K562 (cell line): ENCODE data around the gene MTG2. TPM values are rescaled to one million over a fixed set of nuclear protein-coding genes. Genes with fewer than 3 reads are reported as not detected.
A peak's percentile ranks its signal among the peaks of the same experiment; 100 is the strongest.

Experiments used
- ATAC-seq: fragments of 200-7000 bp; cut with Tn5 transposase; 3 replicates; pipeline ENCODE4 v1.9.1; 2020; ENCODE audit warnings: moderate library complexity
- BruUV-seq: library from RNA; stranded (reverse); fragments of 400-500 nt; replicated peaks from 2 replicates; lab custom pipeline; 2021; lab: Mats Ljungman, UMichigan
- CTCF ChIA-PET: fragments of 300-600 bp; formaldehyde crosslinking; extraction: SDS; loops from one replicate; lab custom pipeline; 2021; ENCODE audit warnings: low intra/inter-chr PET ratio; lab: Yijun Ruan, JAX
- POLR2A ChIA-PET: fragments of 300-600, 350-650 bp; sonication (Branson Sonifier 250); formaldehyde crosslinking; extraction: SDS; loops from one replicate; lab custom pipeline; 2021; ENCODE audit warnings: antibody characterized with exemption, inconsistent platforms; lab: Yijun Ruan, JAX
- DNase-seq, 4 experiments: peaks; one replicate each; pipeline versions ENCODE4 v3.0.0 to v3.0.0-alpha.2; 2011 to 2018; ENCODE audit warnings: low spot score in 3 of 4, mixed read lengths in 3 of 4; ENCODE audit errors: extremely low read depth in 1 of 4
- FAIRE-seq: peaks from 2 replicates; lab custom pipeline; 2011; peaks lifted over from hg19 to GRCh38; lab: Jason Lieb, UNC
- H2AFZ ChIP-seq: 2 replicates; pipeline ENCODE4 v1.6.0; 2011; ENCODE audit warnings: low read depth, low read length, control low read depth, inconsistent platforms
- H3K27ac ChIP-seq: fragments of 200-600 bp; 3 replicates; pipeline ENCODE4 v1.8.0; 2011; ENCODE audit warnings: low read depth, mild to moderate bottlenecking, control low read depth, inconsistent platforms, low read length, moderate library complexity, mixed read lengths; ENCODE audit errors: extremely low read depth
- H3K27me3 ChIP-seq, 2 experiments: fragments of 300-600 bp in 1 of 2; 2 replicates in 1 of 2; 3 replicates in 1 of 2; pipeline versions ENCODE4 v1.6.0 to v1.8.0; 2011; ENCODE audit warnings: inconsistent platforms in 2 of 2, low read length in 2 of 2, mild to moderate bottlenecking in 1 of 2, mixed read lengths in 1 of 2, moderate library complexity in 1 of 2; ENCODE audit not compliant: control insufficient read depth in 2 of 2, insufficient read depth in 2 of 2
- H3K36me3 ChIP-seq: fragments of 300-600 bp; 3 replicates; pipeline ENCODE4 v1.8.0; 2011; ENCODE audit warnings: mild to moderate bottlenecking, low read length, inconsistent platforms; ENCODE audit not compliant: control insufficient read depth, insufficient read depth
- H3K4me1 ChIP-seq, 2 experiments: fragments of 200-600 bp in 1 of 2; replicated peaks in 1 of 2; 2 replicates in 1 of 2; 3 replicates in 1 of 2; pipeline versions ENCODE4 v1.5.1 to v1.8.0; 2011; ENCODE audit warnings: inconsistent platforms in 2 of 2, low read length in 2 of 2, mild to moderate bottlenecking in 1 of 2, mixed read lengths in 1 of 2, moderate library complexity in 1 of 2; ENCODE audit not compliant: control insufficient read depth in 2 of 2, insufficient read depth in 2 of 2
- H3K4me2 ChIP-seq: 2 replicates; pipeline ENCODE4 v1.6.1; 2011; ENCODE audit warnings: low read length, control low read depth, inconsistent platforms, mixed read lengths; ENCODE audit not compliant: insufficient read depth
- H3K4me3 ChIP-seq: fragments of 200-600 bp; sonication (generic), shearing (Covaris generic); 2 replicates; pipeline ENCODE4 v1.5.1; 2016; ENCODE audit warnings: control low read depth, inconsistent platforms
- H3K79me2 ChIP-seq: fragments of 200-600 bp; 3 replicates; pipeline ENCODE4 v1.8.0; 2011; ENCODE audit warnings: low read length, inconsistent platforms; ENCODE audit not compliant: control insufficient read depth, insufficient read depth
- H3K9ac ChIP-seq, 2 experiments: 2 replicates each; pipeline versions ENCODE4 v1.6.0 to v1.6.1; 2011; ENCODE audit warnings: low read depth in 2 of 2, low read length in 2 of 2, control low read depth in 1 of 2, inconsistent platforms in 1 of 2, mild to moderate bottlenecking in 1 of 2, mixed read lengths in 1 of 2; ENCODE audit not compliant: insufficient read depth in 1 of 2
- H3K9me1 ChIP-seq: one replicate; pipeline ENCODE4 v1.6.0; 2011; ENCODE audit warnings: inconsistent platforms, mild to moderate bottlenecking, low read length, moderate library complexity; ENCODE audit not compliant: control insufficient read depth, insufficient read depth
- H3K9me3 ChIP-seq: replicated peaks from 2 replicates; pipeline ENCODE4 v1.5.1; 2011; ENCODE audit warnings: low read depth, low read length, inconsistent platforms; ENCODE audit not compliant: control insufficient read depth, insufficient read depth
- H4K20me1 ChIP-seq: replicated peaks from 2 replicates; pipeline ENCODE4 v1.6.1; 2011; ENCODE audit warnings: low read length, inconsistent platforms, mixed read lengths; ENCODE audit not compliant: control insufficient read depth, insufficient read depth
- HNRNPK ChIP-seq: fragments of 200-400 bp; formaldehyde crosslinking; IDR thresholded peaks from one replicate; pipeline ENCODE4 v1.6.1; 2018; ENCODE audit warnings: mild to moderate bottlenecking, low read depth, low read length; ENCODE audit not compliant: poor library complexity, severe bottlenecking
- POLR2G ChIP-seq: fragments of 200-400 bp; formaldehyde crosslinking; IDR thresholded peaks from 2 replicates; pipeline ENCODE4 v1.6.1; 2017; ENCODE audit warnings: low read depth, mild to moderate bottlenecking, antibody characterized with exemption, low read length, moderate library complexity
- SNIP1 ChIP-seq: fragments of 450-650 bp; IDR thresholded peaks from 2 replicates; pipeline ENCODE4 v1.7.1; 2017; ENCODE audit warnings: low read depth, mild to moderate bottlenecking
- ZKSCAN1 ChIP-seq: fragments of 150-350 bp; IDR thresholded peaks from 2 replicates; pipeline ENCODE4 v1.6.1; 2016; ENCODE audit warnings: low read depth, low read length
- WGBS: fragments of 100-300 bp; shearing (Covaris generic); methylation state at CpG from one replicate; pipeline ENCODE4 v1.1.6; 2016; ENCODE audit warnings: low coverage, mixed read lengths; ENCODE audit not compliant: insufficient coverage; ENCODE audit errors: missing lambda C conversion rate; 5-methylcytosine and 5-hydroxymethylcytosine counted together
- in situ Hi-C: fragments of 300-500 bp; cut with MboI; formaldehyde crosslinking; loops from 4 replicates; pipeline ENCODE4 v1.15.0; 2018; ENCODE audit warnings: inconsistent platforms, mixed read lengths
- intact Hi-C: fragments of 100-400 bp; cut with micrococcal nuclease; formaldehyde crosslinking; loops from 2 replicates; pipeline ENCODE4 v1.14.2; 2022
- polyA plus RNA-seq, 8 experiments: library from polyadenylated mRNA; depleted of rRNA in 4 of 8; stranded (reverse) in 5 of 8; unstranded in 3 of 8; fragments of >200 nt; fragmentation: Nextera tagmentation in 2 of 8; fragmentation: Illumina TruSeq in 1 of 8; extraction: Ambion mirVana in 2 of 8; extraction: Trizol in 1 of 8; gene quantifications; 2 replicates each; pipeline versions ENCODE4 v1.2.1 to v1.2.3, GENCODE V29; 2011 to 2014; ENCODE audit warnings: inconsistent platforms in 1 of 8, missing spikeins in 1 of 8
- total RNA-seq, 7 experiments: library from RNA; depleted of rRNA in 6 of 7; stranded (reverse); fragments of >200 nt in 6 of 7; fragmentation: Illumina TruSeq in 2 of 7; extraction: Trizol in 2 of 7; gene quantifications; 2 replicates each; pipeline versions ENCODE4 v1.2.1 to v1.2.3, GENCODE V29; 2011 to 2021; ENCODE audit warnings: low replicate concordance in 1 of 7

The MTG2 gene
- total and polyA plus RNA-seq, 9 of the 15 experiments (the other 6 are each of a cell fraction or from before 2014, with no cell fraction given), result 8.7 to 67.5 (median 44.5) TPM

- Histone ChIP-seq H3K9ac (peak overlapping the region in 1 of 2 experiments; percentile 26; a peak in 1 of 4 replicates), H3K4me2 (no peak overlapping the region), H3K9me3 (no peaks in the 10 kb centered on the region), H3K4me3 (no peak overlapping the region), H3K27ac (no peak overlapping the region), H3K79me2 (no peaks in the 10 kb centered on the region), H3K27me3 (peaks cover 14 to 50% of the 10 kb centered on the region in 2 experiments; a peak in 4 of 5 replicates), H4K20me1 (peaks cover 30% of the 10 kb centered on the region)
- CTCF ChIA-PET, result no interaction called here
- in situ Hi-C loops, result no loop called here
- DNase-seq, result no peak
- 10% methylated on average over 8 of the region's 8 CpGs for WGBS
- POLR2A ChIA-PET, result interaction anchor here (0.7 kb wide), 1 partner anchor 289 kb away, joined by 3 read pairs; no protein-coding TSS in a partner anchor
- no peak for TF ChIP-seq SNIP1
- TF ChIP-seq, all 486 proteins: peak for 0
- BruUV-seq, result no TSS peak
- peaks cover 4 to 51% of the 10 kb centered on the region in 2 experiments; a peak in 3 of 5 replicates for H3K4me1 ChIP-seq
- peaks cover 3% of the 10 kb centered on the region for H3K9me1 ChIP-seq
- FAIRE-seq (no peak), ATAC-seq (no peak)
- no peaks in the 10 kb centered on the region for H3K36me3 ChIP-seq
- intact Hi-C loops, result no loop called here
- no peak overlapping the region for H2AFZ ChIP-seq
These were observed 28.4 kb downstream of the MTG2 start for GRCh38 chr20:62211216-62211615.

- Histone ChIP-seq H3K36me3 (no peaks in the 10 kb centered on the region), H3K9me3 (no peaks in the 10 kb centered on the region), H2AFZ (no peak overlapping the region), H3K27ac (no peak overlapping the region), H3K79me2 (no peaks in the 10 kb centered on the region), H3K9ac (no peak overlapping the region), H3K27me3 (peaks cover 20 to 52% of the 10 kb centered on the region in 2 experiments; a peak in 4 of 5 replicates), H3K4me3 (no peak overlapping the region), H3K4me1 (peaks cover 4 to 50% of the 10 kb centered on the region in 2 experiments; a peak in 3 of 5 replicates), H3K9me1 (peaks cover 3% of the 10 kb centered on the region), H3K4me2 (no peak overlapping the region), H4K20me1 (peaks cover 30% of the 10 kb centered on the region)
- CTCF ChIA-PET, result no interaction called here
- 8% methylated on average over 6 of the region's 9 CpGs for WGBS
- no peak for TF ChIP-seq HNRNPK
- TF ChIP-seq ZKSCAN1, result 0 out of 2 replicates have a peak, but pooled peaks have one; percentile 68
- peak; percentile 24; the same call in 1 of the 2 replicates for TF ChIP-seq POLR2G
- no peak for FAIRE-seq
- no TSS peak for BruUV-seq
- intact Hi-C loops (no loop called here), in situ Hi-C loops (no loop called here)
- no peak for ATAC-seq
- no peak for DNase-seq
- POLR2A ChIA-PET, result interaction anchor here (0.7 kb wide), 1 partner anchor 289 kb away, joined by 3 read pairs; no protein-coding TSS in a partner anchor
These were observed 29.0 kb downstream of the MTG2 start for GRCh38 chr20:62211769-62212288.
